Natural killer cell (primary cell): ENCODE data around the gene VEGFC. TPM values are rescaled to one million over a fixed set of nuclear protein-coding genes. Genes with fewer than 3 reads are reported as not detected.

Source experiments
- ATAC-seq, 3 donors: fragments of 150-1000 bp in 2 of 3; fragments of 200-7000 bp in 1 of 3; cut with Tn5 transposase; 1 replicate in 1 of 3; 2 replicates in 2 of 3; pipeline ENCODE4 v1.10.0; 2021; ENCODE audit warnings: mild to moderate bottlenecking in 2 of 3, moderate library complexity in 2 of 3
- DNase-seq, 2 donors: peaks; one replicate each; pipeline versions ENCODE4 v3.0.0 to v3.0.0-alpha.2; 2013 to 2021; ENCODE audit warnings: mixed read lengths in 1 of 2
- H3K27ac ChIP-seq: one replicate; pipeline ENCODE4 v1.5.1; 2013; ENCODE audit warnings: mild to moderate bottlenecking, low read length
- H3K27me3 ChIP-seq: one replicate; pipeline ENCODE4 v1.6.1; 2013; ENCODE audit warnings: low read length; ENCODE audit not compliant: control insufficient read depth, insufficient read depth
- H3K36me3 ChIP-seq: one replicate; pipeline ENCODE4 v1.6.1; 2013; ENCODE audit warnings: low read length; ENCODE audit not compliant: control insufficient read depth, insufficient read depth
- H3K4me1 ChIP-seq: one replicate; pipeline ENCODE4 v1.6.1; 2013; ENCODE audit warnings: low read length; ENCODE audit not compliant: control insufficient read depth, insufficient read depth
- H3K4me3 ChIP-seq: one replicate; pipeline ENCODE4 v1.5.1; 2013; ENCODE audit warnings: low read length
- H3K9me3 ChIP-seq: one replicate; pipeline ENCODE4 v1.6.1; 2013; ENCODE audit warnings: low read length; ENCODE audit not compliant: control insufficient read depth, insufficient read depth
- H3K27ac Mint-ChIP-seq, 2 donors: one replicate each; pipeline ENCODE4 v1.8.0; 2022; ENCODE audit warnings: mild to moderate bottlenecking in 2 of 2, mixed read lengths in 2 of 2, moderate library complexity in 1 of 2
- H3K27me3 Mint-ChIP-seq, 2 donors: one replicate each; pipeline ENCODE4 v1.8.0; 2022; ENCODE audit warnings: low read depth in 2 of 2, mixed read lengths in 2 of 2
- H3K36me3 Mint-ChIP-seq: one replicate; pipeline ENCODE4 v1.8.0; 2022; ENCODE audit warnings: mixed read lengths
- H3K4me1 Mint-ChIP-seq, 2 donors: one replicate each; pipeline ENCODE4 v1.8.0; 2022; ENCODE audit warnings: mixed read lengths in 2 of 2
- H3K4me3 Mint-ChIP-seq: one replicate; pipeline ENCODE4 v1.8.0; 2022; ENCODE audit warnings: mild to moderate bottlenecking, moderate library complexity, mixed read lengths
- H3K9me3 Mint-ChIP-seq, 2 donors: one replicate each; pipeline ENCODE4 v1.8.0; 2022; ENCODE audit warnings: mixed read lengths in 2 of 2
- CTCF ChIP-seq: fragments of 200-600 bp; IDR thresholded peaks from one replicate; pipeline ENCODE4 v1.8.0; 2022; ENCODE audit warnings: antibody characterized with exemption
- WGBS: methylation state at CpG from one replicate; pipeline ENCODE4 v1.1.7; 2013; ENCODE audit warnings: missing lambda C conversion rate; ENCODE audit not compliant: insufficient coverage; 5-methylcytosine and 5-hydroxymethylcytosine counted together
- intact Hi-C: fragments of 100-400 bp; cut with micrococcal nuclease; formaldehyde crosslinking; loops from one replicate; pipeline ENCODE4 v1.14.2; 2022
- total RNA-seq, 4 donors: library from RNA; stranded (reverse); fragments of 120-200 nt in 1 of 4; gene quantifications; one replicate each; pipeline versions ENCODE4 v1.2.3 to v1.2.4, GENCODE V29; 2013 to 2022

The VEGFC gene
- total RNA-seq, 3 donors from 2014 or later (not counting 1 experiment from before 2014, with no cell fraction given) = not detected

- H3K36me3 Mint-ChIP-seq = peaks cover 14% of the 10 kb centered on the region
- H3K27me3 Mint-ChIP-seq = peaks cover 25 to 29% of the 10 kb centered on the region in 2 donors
- no peaks in the 10 kb centered on the region for H3K36me3 ChIP-seq
- intact Hi-C loops = no loop called here
- H3K27ac ChIP-seq = no peak overlapping the region
- 5% methylated on average over 45 of the region's 45 CpGs for WGBS
- H3K4me1 ChIP-seq = no peaks in the 10 kb centered on the region
- H3K27me3 ChIP-seq = peaks cover 12% of the 10 kb centered on the region
- H3K27ac Mint-ChIP-seq = no peak overlapping the region
- no peak for TF ChIP-seq CTCF
- no peaks in the 10 kb centered on the region for H3K9me3 ChIP-seq
- H3K4me3 Mint-ChIP-seq = no peak overlapping the region
- H3K4me1 Mint-ChIP-seq = no peaks in the 10 kb centered on the region
- peaks cover 3 to 6% of the 10 kb centered on the region in 2 donors for H3K9me3 Mint-ChIP-seq
- no peak overlapping the region for H3K4me3 ChIP-seq
- ATAC-seq (no peak), DNase-seq (no peak)
These were observed 964 bp downstream of the VEGFC start for GRCh38 chr4:176791591-176792325.

GRCh38 chr4:176790398-176790797 lies 2.3 kb downstream of the VEGFC start:
- no peak for ATAC-seq

GRCh38 chr4:176789955-176790354 lies 2.8 kb downstream of the VEGFC start:
- Histone ChIP-seq H3K9me3 (no peaks in the 10 kb centered on the region), H3K27me3 (peaks cover 12% of the 10 kb centered on the region), H3K27ac (no peak overlapping the region), H3K36me3 (no peaks in the 10 kb centered on the region), H3K4me3 (no peak overlapping the region), H3K4me1 (no peaks in the 10 kb centered on the region)
- Mint-ChIP-seq H3K4me3 (no peak overlapping the region), H3K36me3 (peaks cover 14% of the 10 kb centered on the region), H3K27me3 (peaks cover 25 to 29% of the 10 kb centered on the region in 2 donors), H3K4me1 (no peaks in the 10 kb centered on the region), H3K27ac (no peak overlapping the region), H3K9me3 (peaks cover 3 to 7% of the 10 kb centered on the region in 2 donors)
- no peak for TF ChIP-seq CTCF
- DNase-seq = no peak
- intact Hi-C loops = no loop called here
- no CpG with 5 or more reads among the region's 1 CpG for WGBS
- ATAC-seq = no peak

More at GRCh38 chr4:176790398-176790797, 2.3 kb downstream of the VEGFC start:
- Mint-ChIP-seq H3K27ac (no peak overlapping the region), H3K27me3 (peaks cover 25 to 29% of the 10 kb centered on the region in 2 donors), H3K9me3 (peaks cover 3 to 9% of the 10 kb centered on the region in 2 donors), H3K4me1 (no peaks in the 10 kb centered on the region), H3K36me3 (peaks cover 14% of the 10 kb centered on the region), H3K4me3 (no peak overlapping the region)
- DNase-seq = no peak
- H3K4me3 ChIP-seq = no peak overlapping the region
- H3K27ac ChIP-seq = no peak overlapping the region
- no peaks in the 10 kb centered on the region for H3K9me3 ChIP-seq
- no peaks in the 10 kb centered on the region for H3K4me1 ChIP-seq
- no peaks in the 10 kb centered on the region for H3K36me3 ChIP-seq
- intact Hi-C loops = no loop called here
- H3K27me3 ChIP-seq = peaks cover 12% of the 10 kb centered on the region
- no peak for TF ChIP-seq CTCF
- WGBS = 85% methylated on average over 4 of the region's 4 CpGs
